HG02885 (cell line): ENCODE data around the gene CD300H.
"Not testable (repeated sequence)": the region's sequence is repeated elsewhere in the genome, so short reads cannot be mapped to it uniquely, and the experiment has no call there.

Experiments used
- ATAC-seq: cut with Tn5 transposase; IDR thresholded peaks from one replicate; pipeline ENCODE4 v1.9.1; 2021; ENCODE audit warnings: mild to moderate bottlenecking; ENCODE audit not compliant: unreplicated experiment, poor library complexity

The CD300H gene

DNA sequence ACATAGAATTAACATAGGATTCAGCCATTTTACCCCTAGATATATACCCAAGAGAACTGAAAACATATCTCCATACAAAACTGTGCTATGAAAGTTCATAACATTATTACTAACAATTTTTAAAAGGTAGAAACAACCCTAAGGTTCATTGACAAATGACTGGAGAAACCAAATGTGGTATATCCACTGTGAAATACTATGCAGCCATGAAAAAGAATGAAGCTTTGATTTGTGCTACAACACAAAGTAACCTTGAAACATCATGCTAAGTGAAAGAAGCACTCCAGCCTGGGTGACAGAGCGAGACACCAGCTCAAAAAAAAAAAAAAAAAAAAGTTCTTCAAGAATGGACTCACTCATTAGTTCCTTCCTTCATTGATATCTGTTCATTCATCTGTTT, 24.2 kb upstream of the CD300H start:
- ATAC-seq = no peak

DNA sequence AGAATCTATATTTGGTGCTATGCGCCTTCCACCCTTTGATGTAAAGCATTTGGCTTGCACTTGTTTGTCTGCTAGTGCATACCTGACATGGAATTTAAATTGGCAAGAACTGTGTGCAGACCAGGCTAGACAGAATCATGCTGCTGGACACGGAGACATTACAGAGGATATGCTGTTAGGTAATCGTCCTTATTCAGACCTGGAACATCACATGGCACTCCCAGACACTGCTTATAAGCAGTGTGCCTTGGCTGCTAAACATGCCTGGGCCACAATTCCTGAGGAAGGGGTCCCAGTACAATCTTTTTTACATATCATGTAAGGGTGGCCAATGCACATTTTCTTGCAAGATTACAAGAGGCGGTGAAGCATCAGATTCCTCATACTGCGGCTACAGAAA, 18.4 kb upstream of the CD300H start:
- ATAC-seq = no peak

DNA sequence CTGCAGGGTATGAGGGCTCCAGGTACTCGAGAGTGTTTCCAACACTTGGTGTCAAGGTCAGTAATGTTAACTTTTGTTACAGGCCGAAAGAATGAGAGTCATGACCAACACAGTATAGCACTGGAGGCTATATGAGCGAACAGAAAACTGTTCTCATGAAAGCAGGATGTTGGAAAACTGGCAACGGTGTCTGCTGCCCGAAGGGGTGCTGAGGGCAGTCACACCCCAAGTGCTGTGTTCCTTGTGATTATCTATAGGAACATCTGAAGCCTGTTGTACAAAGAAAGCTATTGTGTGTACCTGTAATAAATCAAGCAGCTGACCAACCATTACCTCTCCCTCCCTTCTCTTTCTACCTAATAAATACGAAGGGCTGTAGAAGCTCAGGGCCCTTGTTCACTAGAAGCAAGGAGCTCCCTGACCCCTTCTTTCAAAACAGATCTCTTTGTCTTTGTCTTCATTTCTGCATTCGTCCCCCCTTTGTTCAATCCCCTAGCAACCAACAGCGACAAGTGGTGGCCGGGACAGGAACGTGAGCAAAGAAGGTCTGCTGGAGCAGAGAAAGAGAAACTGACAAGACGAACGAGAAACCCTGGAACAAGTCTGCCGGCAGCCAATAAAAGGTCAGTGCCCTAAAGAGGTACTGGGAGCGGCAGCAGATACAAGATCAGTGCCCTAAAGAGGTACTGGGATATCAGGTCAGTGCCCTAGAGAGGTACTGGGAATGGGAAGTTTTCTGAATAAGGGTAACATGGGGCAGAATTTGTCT, 17.2 kb upstream of the CD300H start:
- no peak for ATAC-seq

DNA sequence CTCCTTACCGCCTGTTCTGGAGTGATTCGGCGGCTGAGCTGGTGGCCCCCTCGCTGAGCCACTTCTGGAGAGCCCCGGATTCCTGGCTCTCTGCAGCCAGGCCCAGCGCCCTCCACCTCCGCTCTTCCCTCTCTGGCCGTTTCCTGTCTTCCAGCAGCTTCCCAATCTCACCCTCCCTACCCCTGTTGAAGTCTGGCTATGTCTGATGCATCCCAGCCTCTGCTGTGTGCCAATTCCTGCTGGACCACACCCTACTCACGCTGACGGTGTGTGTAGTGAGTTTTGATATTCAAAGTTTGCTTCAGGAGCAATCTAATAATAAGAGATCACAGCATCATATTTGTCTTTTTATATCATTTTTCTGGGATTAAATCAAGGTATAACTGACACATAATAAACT, 15.3 kb upstream of the CD300H start:
- ATAC-seq = no peak

DNA sequence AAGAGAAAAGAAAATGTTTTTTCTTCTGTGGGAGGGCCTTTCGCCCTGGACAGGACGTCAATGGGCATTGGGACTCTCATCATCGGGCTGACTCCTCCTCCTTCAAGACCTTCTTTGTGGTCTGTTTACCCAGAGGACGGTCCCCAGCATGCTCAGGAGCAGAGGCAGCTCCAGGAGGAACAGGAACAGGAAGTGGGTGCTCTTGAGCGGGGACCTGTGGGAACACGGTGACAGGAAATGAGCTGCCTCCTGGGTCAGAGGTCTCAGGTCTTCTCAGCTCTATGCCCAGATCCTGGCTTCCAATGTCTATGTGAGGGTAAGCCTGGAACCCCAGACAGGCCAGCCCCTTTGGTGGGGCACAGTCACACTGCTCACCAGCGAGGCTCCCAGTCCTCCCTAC, 12.6 kb upstream of the CD300H start:
- ATAC-seq = no peak

DNA sequence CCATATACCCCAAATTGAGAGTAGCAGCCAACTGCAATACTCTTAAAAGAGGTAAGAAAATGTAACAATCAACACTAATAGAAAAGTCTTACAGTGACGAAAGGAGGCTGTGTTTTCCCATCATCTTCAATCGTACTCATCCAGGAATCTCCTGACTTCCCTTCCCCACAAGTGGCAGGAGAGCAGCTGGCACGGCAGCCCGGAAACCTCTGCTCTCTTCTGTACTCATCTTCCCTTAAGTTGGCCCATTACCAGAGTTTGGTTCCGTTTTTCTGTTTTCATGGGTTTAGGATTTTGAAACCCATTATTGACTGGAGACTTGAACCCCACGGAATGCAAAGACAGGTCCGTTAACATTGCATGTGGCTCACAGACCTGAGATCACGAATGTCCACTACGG, 11.7 kb upstream of the CD300H start:
- ATAC-seq = no peak

DNA sequence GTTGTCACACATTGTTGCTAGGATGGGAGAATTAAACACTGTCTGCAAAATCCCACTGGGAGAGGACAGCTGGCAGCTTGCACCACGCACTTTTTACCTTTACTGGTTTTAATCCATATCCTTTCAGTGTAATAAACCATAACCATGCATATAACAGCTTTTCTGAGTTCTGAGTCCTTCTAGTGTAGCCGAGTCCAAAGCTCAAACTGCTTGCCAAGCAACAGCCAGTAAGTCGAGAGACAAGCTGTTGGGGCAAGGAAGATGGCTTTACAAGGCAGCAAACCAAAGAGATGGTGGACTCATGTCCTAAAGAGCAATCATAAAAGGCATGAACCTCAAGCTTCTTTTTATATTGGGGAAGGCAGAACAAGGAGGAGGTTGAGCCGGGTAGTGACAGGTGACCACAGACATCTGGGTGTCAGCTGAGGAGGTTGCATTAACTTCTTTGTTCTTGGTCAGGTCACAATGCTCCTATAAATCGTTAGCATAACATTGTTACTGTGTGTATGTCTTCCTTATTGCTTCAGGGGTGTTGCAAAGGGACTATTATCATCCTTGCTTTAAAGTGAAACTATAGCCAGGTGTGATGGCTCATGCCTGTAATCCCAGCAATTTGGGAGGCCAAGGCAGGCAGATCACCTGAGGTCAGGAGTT, 7.3 kb upstream of the CD300H start:
- no peak for ATAC-seq

DNA sequence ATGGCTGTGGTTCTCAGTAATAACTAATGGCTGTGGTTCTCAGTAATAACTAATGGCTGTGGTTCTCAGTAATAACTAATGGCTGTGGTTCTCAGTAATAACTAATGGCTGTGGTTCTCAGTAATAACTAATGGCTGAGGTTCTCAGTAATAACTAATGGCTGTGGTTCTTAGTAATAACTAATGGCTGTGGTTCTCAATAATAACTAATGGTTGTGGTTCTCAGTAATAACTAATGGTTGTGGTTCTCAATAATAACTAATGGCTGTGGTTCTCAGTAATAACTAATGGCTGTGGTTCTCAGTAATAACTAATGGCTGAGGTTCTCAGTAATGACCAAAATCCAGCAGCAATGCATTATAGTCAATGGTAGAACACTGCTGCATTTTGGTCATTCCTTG, 6.3 kb upstream of the CD300H start:
- ATAC-seq = not testable (repeated sequence)

DNA sequence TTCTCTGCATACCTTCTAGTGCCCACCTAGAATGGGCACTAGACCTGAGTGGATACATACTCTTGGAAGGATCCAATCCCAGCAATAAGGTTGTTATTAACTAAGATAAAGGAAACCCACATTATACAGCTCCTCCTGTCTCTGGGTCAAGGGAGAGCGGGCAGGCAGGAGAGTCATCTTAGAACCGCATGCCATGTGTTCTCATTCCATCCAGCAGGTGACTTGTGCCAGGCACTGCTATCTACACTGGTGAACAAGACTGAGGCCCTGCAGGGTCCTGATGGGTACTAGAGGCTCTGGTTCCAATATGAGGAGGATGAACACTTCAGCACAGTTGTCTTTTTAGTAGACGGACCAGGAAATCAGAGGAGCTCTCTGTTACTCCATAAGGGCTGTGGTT, 5.9 kb upstream of the CD300H start:
- no peak for ATAC-seq

DNA sequence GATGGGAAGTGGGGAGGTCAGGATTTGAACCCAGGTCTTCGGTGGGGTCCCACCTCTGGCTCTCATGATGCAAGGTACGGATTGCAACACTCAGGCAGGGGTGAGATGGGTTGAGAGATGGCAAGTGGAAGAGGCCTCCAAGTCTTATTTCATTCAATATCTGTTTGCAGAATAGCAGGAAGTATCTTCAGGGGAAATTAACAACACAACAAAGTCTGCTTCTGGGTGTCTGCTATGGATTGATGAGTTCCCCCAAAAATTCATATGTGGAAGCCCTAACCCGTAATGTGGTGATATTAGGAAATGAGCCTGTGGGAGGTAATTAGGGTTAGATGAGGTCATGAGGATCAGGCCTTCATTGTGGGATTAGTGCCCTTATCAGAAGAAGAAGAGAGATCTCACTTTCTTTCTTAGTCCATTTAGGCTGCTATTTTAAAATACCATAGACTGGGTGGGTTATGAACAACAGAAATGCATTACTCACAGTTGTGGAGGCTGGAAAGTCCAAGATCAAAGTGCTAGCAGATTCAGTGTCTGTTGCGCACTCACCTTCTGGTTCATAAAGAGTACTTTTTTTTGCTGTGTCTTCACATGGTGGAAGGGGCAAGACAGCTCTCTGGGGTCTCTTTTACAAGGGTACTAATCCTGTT, 4.4 kb upstream of the CD300H start:
- ATAC-seq = no peak

DNA sequence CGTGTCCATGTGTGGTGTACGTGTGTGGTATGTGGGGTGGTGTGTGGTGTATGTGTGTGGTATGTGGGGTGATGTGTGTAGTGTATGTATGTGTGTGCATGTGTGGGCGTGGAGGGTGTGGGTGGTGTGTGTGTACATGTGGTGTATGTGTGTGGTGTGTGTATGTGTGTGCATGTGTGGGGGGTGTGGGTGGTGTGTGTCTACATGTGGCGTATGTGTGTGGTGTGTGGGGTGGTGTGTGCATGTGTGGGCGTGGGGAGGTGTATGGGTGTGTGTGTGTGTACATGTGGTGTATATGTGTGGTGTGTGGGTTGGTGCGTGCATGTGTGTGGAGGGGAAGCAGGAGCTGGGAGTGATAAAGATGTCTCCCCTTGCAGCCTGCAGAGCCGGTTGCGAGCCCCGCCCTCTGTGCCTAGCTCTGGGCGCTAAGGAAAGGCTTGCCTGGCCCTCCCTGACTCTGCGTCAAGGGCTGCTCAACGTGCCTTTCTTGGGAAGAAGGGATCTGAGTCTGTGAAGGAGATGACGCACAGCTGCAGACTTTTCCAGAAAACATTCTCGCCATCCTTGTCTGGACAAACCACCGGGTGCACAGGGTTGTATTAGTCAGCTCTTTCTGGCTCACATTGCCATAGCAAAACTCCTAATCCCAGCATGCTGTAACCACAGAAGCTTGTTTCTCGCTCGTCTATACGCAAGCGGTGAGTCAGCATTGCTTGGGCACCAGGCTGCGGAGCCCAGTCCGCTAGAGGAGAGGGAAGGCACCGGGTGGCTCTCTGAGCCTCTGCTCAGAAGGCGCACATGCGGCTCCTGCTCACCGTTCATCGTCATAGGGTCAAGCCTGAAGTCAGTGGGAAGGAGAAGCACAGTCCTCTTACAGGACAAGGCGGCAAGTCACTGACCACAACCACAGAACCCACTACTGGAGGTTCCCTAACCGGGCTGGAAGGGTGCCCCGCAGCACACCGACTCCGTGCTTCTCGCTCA, 2.0 kb upstream of the CD300H start:
- ATAC-seq = no peak

DNA sequence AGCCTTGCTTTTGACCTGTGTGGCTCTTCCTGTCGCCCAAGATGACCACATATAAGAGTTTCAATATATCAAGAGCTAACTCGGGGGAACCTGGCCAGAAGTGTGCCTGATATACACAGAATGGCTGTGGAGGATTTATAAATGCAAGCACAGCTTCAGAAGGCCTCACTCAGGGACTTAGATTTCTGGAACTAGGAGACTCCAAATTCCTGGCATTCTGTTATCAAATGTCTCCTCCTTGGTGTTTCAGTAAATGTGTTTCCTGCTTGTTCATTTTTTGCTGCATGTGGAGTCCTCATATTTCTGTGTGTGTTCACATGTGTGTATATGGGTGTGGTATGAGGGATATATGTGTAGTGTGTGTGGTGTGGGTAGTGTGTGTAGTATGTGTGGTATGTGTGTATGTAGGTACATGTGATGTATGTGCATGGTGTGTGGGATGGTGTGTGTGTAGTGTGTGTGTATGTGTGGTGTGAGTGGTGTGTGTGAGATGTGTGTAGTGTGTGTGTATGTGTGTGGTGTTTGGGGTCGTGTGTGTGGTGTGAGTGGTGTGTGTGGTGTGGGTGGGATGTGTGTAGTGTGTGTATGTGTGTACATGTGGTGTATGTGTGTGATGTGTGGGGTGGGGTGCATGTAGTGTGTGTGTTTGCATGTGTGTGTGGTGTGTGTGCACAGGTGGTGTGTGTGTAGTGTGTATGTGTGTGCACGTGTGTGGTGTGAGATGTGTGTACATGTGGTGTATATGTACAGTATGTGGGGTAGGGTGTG, 981 bp upstream of the CD300H start:
- no peak for ATAC-seq

DNA sequence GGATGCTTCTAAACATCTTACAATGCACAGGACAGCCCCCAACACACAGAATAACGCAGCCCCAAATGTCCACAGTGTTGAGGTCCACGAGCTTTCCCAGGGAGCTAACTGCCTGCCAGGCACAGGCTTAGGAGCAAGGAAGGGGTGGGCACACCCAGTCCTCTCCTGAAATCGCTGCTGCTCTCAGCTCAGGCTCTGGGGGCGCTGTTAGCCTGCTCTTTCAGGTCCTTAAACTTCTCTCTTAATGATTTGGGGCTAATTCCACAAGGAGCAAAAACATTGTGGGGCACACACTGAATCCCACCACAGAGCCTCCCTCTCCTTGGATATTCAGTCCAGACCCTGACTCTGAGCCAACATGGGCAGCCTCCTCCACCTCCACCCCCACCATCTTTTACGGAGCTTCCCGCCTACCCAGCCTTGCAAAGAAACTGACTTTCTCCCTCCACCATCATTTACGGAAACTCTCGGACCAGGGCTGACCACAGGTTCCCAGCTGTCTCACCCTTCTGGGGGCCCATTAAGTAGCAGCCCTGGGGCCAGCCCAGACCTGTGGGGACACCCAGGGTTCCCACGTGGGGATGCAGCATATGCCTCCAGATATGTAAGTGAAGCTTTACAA, 1.1 kb downstream of the CD300H start:
- ATAC-seq = no peak

DNA sequence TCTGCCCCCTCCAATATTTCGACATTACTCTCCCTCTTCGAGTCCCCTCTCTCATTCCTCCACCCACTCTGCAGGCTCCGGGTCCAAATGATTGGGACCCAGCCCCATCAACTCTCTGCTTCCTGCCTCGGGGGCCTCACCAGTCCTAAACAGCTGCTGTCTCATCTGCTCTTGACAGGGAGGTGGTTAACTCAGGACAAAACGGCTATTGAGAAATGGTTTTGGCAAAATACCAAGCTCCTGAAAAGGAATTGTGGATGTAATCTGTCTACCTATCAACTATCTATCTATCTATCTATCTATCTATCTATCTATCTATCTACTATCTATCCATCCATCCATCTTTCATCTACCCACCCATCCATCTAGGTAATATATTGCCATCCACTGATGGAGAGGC, 2.2 kb downstream of the CD300H start:
- ATAC-seq = no peak

DNA sequence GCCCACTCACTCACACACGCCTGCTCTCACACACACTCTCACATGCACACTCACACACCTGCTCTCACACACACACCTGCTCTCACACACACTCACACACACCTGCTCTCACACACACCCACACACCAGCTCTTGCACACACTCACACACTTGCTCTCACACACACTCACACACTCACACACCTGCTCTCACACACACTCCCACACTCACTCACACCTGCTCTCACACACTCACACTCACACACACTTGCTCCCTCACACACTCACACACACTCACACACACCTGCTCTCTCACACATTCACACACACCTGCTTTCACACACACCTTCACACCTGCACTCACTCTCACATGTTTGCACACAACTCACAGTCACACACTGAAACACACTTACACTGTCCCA, 4.0 kb downstream of the CD300H start:
- ATAC-seq = no peak

DNA sequence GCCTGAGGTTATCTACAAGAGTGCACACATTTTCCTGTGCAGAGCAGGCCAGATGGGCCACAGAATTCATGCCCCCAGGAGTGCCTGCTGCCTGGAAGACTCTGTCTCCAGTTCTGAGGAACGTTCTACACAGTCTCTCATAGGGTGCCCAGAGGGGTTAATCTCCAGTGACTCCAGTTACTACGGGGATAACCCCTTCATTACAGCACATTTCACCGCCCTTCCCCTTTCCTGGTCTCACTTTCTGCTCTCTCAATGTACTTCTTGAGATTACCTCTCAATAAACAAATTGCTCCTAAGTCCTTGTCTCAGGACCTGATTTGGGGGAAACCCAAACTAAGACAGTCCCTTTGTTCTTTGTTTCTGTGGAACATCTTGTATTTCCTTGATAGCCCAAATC, 5.7 kb downstream of the CD300H start:
- ATAC-seq = no peak

DNA sequence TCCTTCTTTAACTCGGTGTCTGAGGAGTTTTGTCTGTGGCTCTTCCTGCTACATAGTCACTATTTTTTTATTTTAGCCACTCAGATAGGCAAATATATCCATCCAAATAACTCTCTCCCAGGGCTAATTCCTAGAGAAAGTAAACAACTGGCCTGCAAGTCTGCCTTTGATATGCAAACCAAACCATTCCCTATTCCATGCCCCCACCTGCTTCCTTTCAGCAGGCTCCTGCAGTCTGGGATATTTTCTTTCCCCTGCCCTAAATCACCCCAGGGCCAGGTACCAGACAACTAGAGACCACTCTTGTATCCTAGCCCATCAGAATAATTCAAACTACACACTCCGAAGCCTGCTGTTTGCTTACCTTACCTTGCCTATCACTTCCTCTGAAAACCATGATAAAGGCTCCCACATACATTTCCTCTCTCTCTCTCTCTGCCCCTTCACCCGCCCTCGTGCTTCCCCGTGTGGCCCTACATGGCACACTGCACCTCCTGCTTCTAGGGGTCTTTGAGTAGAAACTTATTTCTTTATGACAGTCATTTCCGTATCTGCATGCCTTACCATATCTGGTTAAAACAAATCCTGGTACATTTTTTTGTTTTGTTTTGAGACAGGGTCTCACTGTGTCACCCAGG, 8.3 kb downstream of the CD300H start:
- ATAC-seq = no peak

DNA sequence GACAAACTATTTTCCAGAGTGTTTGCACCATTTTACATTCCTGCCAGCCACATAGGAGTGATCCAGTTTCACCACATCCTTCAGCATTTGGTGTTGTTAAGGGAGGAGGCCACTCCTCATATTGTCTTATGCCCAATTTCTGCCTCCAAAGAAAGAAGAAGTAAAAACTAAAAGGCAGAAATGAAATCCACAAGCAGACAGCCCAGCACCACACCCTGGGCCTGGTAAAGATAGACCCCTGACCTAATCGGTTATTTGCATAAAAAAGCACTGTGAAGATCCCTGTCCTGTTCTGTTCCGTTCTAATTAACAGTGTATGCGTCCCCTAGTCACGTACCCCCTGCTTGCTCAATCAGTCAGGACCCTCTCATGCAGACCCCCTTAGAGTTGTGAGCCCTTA, 8.9 kb downstream of the CD300H start:
- ATAC-seq = not testable (repeated sequence)

DNA sequence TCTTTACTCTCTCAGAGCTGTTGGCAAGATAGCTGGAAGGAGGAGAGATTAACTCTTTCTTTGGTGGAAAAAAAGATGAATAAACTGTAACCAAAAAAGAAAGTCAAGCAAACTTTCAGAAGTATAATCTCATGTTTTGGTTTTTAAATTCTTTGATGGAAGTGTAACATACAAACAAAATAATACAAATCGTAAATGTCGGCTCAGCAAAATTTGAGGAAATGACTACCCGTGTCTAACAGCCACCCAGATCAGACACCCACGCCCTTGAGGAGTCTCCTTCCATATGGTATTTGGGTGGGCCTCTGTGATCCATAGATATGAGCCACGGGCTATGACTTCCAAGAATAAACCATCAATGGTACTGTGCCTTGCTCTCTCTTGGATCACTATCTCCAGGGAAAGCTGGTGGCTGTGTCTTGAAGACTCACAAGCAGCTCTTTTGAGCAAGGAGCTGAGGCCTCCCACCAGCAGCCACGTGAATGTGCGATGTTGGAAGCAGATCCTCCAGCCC, 11.8 kb downstream of the CD300H start:
- no peak for ATAC-seq
